Caco-2 (cell line): Measurements from ENCODE around the gene ITSN2. TPM values are rescaled to one million over a fixed set of nuclear protein-coding genes. Genes with fewer than 3 reads are reported as not detected.

Experiments
- BruUV-seq: library from RNA; stranded (reverse); fragments of 400-500 nt; replicated peaks from 2 replicates; lab custom pipeline; 2021; lab: Mats Ljungman, UMichigan
- CTCF ChIA-PET: fragments of 300-600 bp; sonication (Branson Sonifier 250); formaldehyde crosslinking; loops from one replicate; lab custom pipeline; 2022; ENCODE audit warnings: antibody characterized with exemption; lab: Charles Lee
- POLR2A ChIA-PET: fragments of 300-600 bp; sonication (Branson Sonifier 250); formaldehyde crosslinking; loops from one replicate; lab custom pipeline; 2022; ENCODE audit warnings: antibody characterized with exemption; lab: Charles Lee
- DNase-seq, 2 experiments: peaks; one replicate each; pipeline versions ENCODE4 v3.0.0 to v3.0.0-alpha.2; 2020 to 2022
- H3K27me3 ChIP-seq: replicated peaks from 2 replicates; pipeline ENCODE4 v1.6.0; 2011; ENCODE audit warnings: low read length; ENCODE audit not compliant: control insufficient read depth, insufficient read depth
- H3K36me3 ChIP-seq: 2 replicates; pipeline ENCODE4 v1.5.1; 2011; ENCODE audit warnings: low read length; ENCODE audit not compliant: control insufficient read depth, insufficient read depth
- H3K4me1 ChIP-seq: fragments of 250-450 bp; sonication (Bioruptor Pico); 2 replicates; pipeline ENCODE4 v1.5.1; 2020; ENCODE audit warnings: mild to moderate bottlenecking
- H3K4me3 ChIP-seq: 2 replicates; pipeline ENCODE4 v1.5.1; 2011; ENCODE audit warnings: low read depth, mild to moderate bottlenecking, control low read depth, low read length
- H3K9me3 ChIP-seq: fragments of 250-450 bp; sonication (Bioruptor Pico); 2 replicates; pipeline ENCODE4 v1.5.1; 2020; ENCODE audit warnings: mild to moderate bottlenecking, moderate library complexity
- H3K27ac Mint-ChIP-seq: one replicate; pipeline ENCODE4 v1.8.0; 2022; ENCODE audit warnings: mixed read lengths; ENCODE audit not compliant: unreplicated experiment
- H3K27me3 Mint-ChIP-seq: one replicate; pipeline ENCODE4 v1.8.0; 2022; ENCODE audit warnings: mixed read lengths; ENCODE audit not compliant: insufficient read depth, unreplicated experiment
- H3K36me3 Mint-ChIP-seq: one replicate; pipeline ENCODE4 v1.8.0; 2022; ENCODE audit warnings: mild to moderate bottlenecking, mixed read lengths; ENCODE audit not compliant: insufficient read depth, unreplicated experiment
- H3K4me1 Mint-ChIP-seq: one replicate; pipeline ENCODE4 v1.8.0; 2022; ENCODE audit warnings: low read depth, mixed read lengths; ENCODE audit not compliant: unreplicated experiment
- H3K4me3 Mint-ChIP-seq: one replicate; pipeline ENCODE4 v1.8.0; 2022; ENCODE audit warnings: mild to moderate bottlenecking, moderate library complexity, mixed read lengths; ENCODE audit not compliant: unreplicated experiment
- H3K9me3 Mint-ChIP-seq: one replicate; pipeline ENCODE4 v1.8.0; 2022; ENCODE audit warnings: mixed read lengths; ENCODE audit not compliant: unreplicated experiment
- intact Hi-C: fragments of 100-400 bp; cut with micrococcal nuclease; formaldehyde crosslinking; loops from one replicate; pipeline ENCODE4 v1.10.0; 2022; ENCODE audit not compliant: unreplicated experiment
- total RNA-seq: library from RNA; stranded (reverse); gene quantifications from 2 replicates; pipeline ENCODE4 v1.2.3, GENCODE V29; 2022
- TF ChIP-seq, protein P1 (sequence below), 2 experiments: fragments of 200-600 bp in 1 of 2; IDR thresholded peaks; 1 replicate in 1 of 2; 2 replicates in 1 of 2; pipeline versions ENCODE4 v1.5.1 to v1.8.0; 2011 to 2022; ENCODE audit warnings: antibody characterized with exemption in 1 of 2, control low read depth in 1 of 2, inconsistent platforms in 1 of 2, low read depth in 1 of 2, low read length in 1 of 2, mild to moderate bottlenecking in 1 of 2, moderate library complexity in 1 of 2; ENCODE audit not compliant: insufficient read depth in 1 of 2, severe bottlenecking in 1 of 2, unreplicated experiment in 1 of 2

ITSN2 gene
- total RNA-seq, 1 experiment from 2014 or later, result 49.4 TPM

DNA sequence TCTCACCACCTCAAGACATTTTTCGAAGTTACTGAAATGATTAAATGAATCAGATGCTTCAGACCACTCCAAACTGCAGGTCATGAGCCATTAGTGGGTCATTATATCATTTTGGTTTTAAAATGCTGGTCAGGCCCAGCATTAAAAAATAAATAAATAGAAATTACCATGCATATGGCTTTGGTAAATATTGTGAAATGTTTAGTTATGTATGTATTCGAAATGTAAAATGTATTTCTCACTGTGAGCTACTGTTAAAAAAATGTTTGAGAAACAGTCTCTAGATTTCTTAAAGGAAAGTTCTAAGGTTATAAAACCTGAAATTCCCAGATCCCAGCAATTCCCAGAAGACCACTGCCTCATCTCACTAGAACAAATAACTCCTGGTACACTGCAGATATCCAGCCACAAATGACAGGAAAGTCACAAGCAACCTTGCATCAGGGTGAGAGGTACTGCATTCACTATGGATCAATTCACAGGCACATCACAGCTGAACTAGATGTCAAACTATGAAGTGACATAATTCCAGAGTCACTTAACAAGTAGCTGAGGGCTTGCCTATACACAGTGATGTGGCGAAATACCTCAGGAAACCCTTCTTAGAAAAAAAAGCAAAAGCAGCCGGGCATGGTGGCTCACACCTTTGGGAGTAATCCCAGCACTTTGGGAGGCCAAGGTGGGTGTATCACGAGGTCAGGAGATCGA is 138.8 kb downstream of the ITSN2 start:
- Mint-ChIP-seq H3K36me3 (peaks cover 6% of the 10 kb centered on the region), H3K4me1 (no peaks in the 10 kb centered on the region), H3K27ac (no peak overlapping the region), H3K9me3 (no peaks in the 10 kb centered on the region), H3K27me3 (no peaks in the 10 kb centered on the region), H3K4me3 (no peak overlapping the region)
- H3K27me3 ChIP-seq, result no peaks in the 10 kb centered on the region
- no peaks in the 10 kb centered on the region for H3K36me3 ChIP-seq
- H3K9me3 ChIP-seq, result no peaks in the 10 kb centered on the region
- no peak overlapping the region for H3K4me3 ChIP-seq
- TF ChIP-seq, protein P1, sequence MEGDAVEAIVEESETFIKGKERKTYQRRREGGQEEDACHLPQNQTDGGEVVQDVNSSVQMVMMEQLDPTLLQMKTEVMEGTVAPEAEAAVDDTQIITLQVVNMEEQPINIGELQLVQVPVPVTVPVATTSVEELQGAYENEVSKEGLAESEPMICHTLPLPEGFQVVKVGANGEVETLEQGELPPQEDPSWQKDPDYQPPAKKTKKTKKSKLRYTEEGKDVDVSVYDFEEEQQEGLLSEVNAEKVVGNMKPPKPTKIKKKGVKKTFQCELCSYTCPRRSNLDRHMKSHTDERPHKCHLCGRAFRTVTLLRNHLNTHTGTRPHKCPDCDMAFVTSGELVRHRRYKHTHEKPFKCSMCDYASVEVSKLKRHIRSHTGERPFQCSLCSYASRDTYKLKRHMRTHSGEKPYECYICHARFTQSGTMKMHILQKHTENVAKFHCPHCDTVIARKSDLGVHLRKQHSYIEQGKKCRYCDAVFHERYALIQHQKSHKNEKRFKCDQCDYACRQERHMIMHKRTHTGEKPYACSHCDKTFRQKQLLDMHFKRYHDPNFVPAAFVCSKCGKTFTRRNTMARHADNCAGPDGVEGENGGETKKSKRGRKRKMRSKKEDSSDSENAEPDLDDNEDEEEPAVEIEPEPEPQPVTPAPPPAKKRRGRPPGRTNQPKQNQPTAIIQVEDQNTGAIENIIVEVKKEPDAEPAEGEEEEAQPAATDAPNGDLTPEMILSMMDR (IDR thresholded peaks at IDR 0.05; ENCODE audit: insufficient read depth in 1 of 2, low read depth in 1 of 2, low read length in 1 of 2, severe bottlenecking in 1 of 2, unreplicated experiment in 1 of 2), result no peak
- no peak for DNase-seq
- POLR2A ChIA-PET, result no interaction called here
- BruUV-seq, result no TSS peak
- intact Hi-C loops, result no loop called here
- CTCF ChIA-PET, result no interaction called here
- H3K4me1 ChIP-seq, result no peaks in the 10 kb centered on the region

DNA sequence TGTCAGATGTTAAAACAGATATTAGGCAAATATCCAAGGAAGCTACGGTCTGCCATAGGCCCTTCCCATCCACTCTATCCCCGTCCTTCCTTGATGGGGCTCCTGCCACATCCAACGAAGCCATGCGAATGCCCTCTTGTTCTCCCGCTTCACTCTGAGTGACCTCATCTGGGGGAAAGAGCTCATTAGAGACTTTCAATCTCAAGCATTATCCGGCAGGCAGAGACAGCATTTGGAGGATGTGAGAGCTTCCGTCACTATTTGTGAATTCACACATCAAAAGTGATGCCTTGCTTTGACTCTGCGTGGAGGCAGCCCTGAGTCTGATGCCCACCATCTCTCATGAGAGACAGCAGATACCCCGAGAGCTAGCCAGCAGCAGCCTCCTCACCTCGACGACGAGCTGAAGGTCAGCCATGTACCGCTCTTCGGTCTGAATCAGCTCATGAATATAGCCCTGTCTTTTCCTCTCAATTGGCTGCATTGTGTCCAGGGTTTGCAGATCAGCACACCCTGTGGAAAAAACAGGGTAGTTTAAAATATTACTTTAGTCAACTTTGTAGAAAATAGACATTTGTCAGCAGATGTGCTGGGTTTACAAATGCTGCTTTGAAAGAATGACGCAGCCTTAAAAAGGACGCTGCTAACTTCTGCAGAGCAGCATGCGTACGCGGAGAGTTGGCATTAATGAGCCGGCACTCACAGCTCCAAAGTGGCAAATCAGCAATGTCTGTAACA is 139.6 kb downstream of the ITSN2 start:
- peaks cover 11% of the 10 kb centered on the region for H3K36me3 Mint-ChIP-seq
- no peaks in the 10 kb centered on the region for H3K4me1 Mint-ChIP-seq
- POLR2A ChIA-PET, result no interaction called here
- intact Hi-C loops, result no loop called here
- H3K27ac Mint-ChIP-seq, result no peak overlapping the region
- no peak overlapping the region for H3K4me3 ChIP-seq
- no peaks in the 10 kb centered on the region for H3K27me3 ChIP-seq
- no peaks in the 10 kb centered on the region for H3K36me3 ChIP-seq
- no TSS peak for BruUV-seq
- CTCF ChIA-PET, result no interaction called here
- no peak overlapping the region for H3K4me3 Mint-ChIP-seq
- no peaks in the 10 kb centered on the region for H3K9me3 Mint-ChIP-seq
- DNase-seq, result no peak
- H3K27me3 Mint-ChIP-seq, result no peaks in the 10 kb centered on the region
- H3K9me3 ChIP-seq, result no peaks in the 10 kb centered on the region
- no peaks in the 10 kb centered on the region for H3K4me1 ChIP-seq
- TF ChIP-seq, protein P1 (IDR thresholded peaks at IDR 0.05; ENCODE audit: insufficient read depth in 1 of 2, low read depth in 1 of 2, low read length in 1 of 2, severe bottlenecking in 1 of 2, unreplicated experiment in 1 of 2), result no peak

DNA sequence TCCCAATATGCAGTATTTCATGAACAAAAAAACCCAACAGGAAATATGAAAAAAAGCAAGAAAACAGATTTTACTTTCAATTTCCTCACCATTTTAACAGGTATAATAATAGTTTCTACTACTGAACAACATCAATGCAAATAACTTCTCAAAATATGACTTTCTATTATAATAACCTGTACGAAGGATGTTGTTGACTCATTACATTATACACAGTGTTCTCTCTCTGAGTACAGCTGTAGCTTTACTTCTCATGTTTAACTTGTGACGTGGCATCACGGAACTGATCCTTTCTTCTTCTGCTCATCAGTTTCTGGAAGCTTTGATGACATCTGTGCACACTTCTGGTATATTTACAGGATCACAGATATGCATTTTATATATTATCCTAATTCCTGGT is 145.5 kb downstream of the ITSN2 start:
- no peak overlapping the region for H3K27ac Mint-ChIP-seq
- no peaks in the 10 kb centered on the region for H3K9me3 Mint-ChIP-seq
- no peaks in the 10 kb centered on the region for H3K36me3 ChIP-seq
- ChIA-PET CTCF (no interaction called here), POLR2A (no interaction called here)
- BruUV-seq, result no TSS peak
- intact Hi-C loops, result no loop called here
- no peak overlapping the region for H3K4me3 Mint-ChIP-seq
- DNase-seq, result no peak
- TF ChIP-seq, protein P1 (IDR thresholded peaks at IDR 0.05; ENCODE audit: insufficient read depth in 1 of 2, low read depth in 1 of 2, low read length in 1 of 2, severe bottlenecking in 1 of 2, unreplicated experiment in 1 of 2), result no peak
- no peaks in the 10 kb centered on the region for H3K27me3 Mint-ChIP-seq
- no peaks in the 10 kb centered on the region for H3K27me3 ChIP-seq
- no peak overlapping the region for H3K4me3 ChIP-seq
- H3K36me3 Mint-ChIP-seq, result peaks cover 6% of the 10 kb centered on the region
- H3K4me1 ChIP-seq, result no peaks in the 10 kb centered on the region
- no peaks in the 10 kb centered on the region for H3K4me1 Mint-ChIP-seq
- H3K9me3 ChIP-seq, result no peaks in the 10 kb centered on the region
